ENCODE measurements around the gene SORBS1. TPM values are rescaled to one million over a fixed set of nuclear protein-coding genes. Genes with fewer than 3 reads are reported as not detected.

Gene SORBS1
- total and polyA plus RNA-seq, 8 donors, result 11.4 to 25.6 (median 16.8) TPM

- H3K4me1 ChIP-seq, result peaks cover 0 to 5% (median 0%) of the 10 kb centered on the region in 3 donors
- no peak for TF ChIP-seq CTCF (IDR thresholded peaks at IDR 0.05)
- intact Hi-C loops (cut with DNase I), result no loop called here
Measured at GRCh38 chr10:95330966-95331453, 230.2 kb downstream of the SORBS1 start.

GRCh38 chr10:95329296-95329695 is 231.9 kb downstream of the SORBS1 start:
- DNase-seq, result no peak
- Histone ChIP-seq H3K27ac (no peak overlapping the region), H3K4me3 (no peak overlapping the region), H3K4me1 (peaks cover 0 to 5% (median 0%) of the 10 kb centered on the region in 3 donors), H3K9me3 (no peaks in the 10 kb centered on the region), H3K27me3 (no peaks in the 10 kb centered on the region), H3K36me3 (no peaks in the 10 kb centered on the region)
- FAIRE-seq, result no peak
- WGBS, 2 donors, result 89 to 92% methylated on average over 9 of the region's 9 CpGs
- no peak for TF ChIP-seq CTCF (IDR thresholded peaks at IDR 0.05)
- ATAC-seq, result no peak
- intact Hi-C loops (cut with DNase I), result no loop called here

More at GRCh38 chr10:95330966-95331453, 230.2 kb downstream of the SORBS1 start:
- Histone ChIP-seq H3K9me3 (no peaks in the 10 kb centered on the region), H3K27ac (no peak overlapping the region), H3K36me3 (no peaks in the 10 kb centered on the region), H3K4me3 (no peak overlapping the region), H3K27me3 (no peaks in the 10 kb centered on the region)
- ATAC-seq (no peak), FAIRE-seq (no peak), DNase-seq (no peak)
- 90 to 92% methylated on average over 1 of the region's 1 CpG for WGBS, 2 donors

GRCh38 chr10:95328013-95328412 is 233.2 kb downstream of the SORBS1 start:
- intact Hi-C loops (cut with DNase I), result no loop called here
- H3K4me1 ChIP-seq, result peaks cover 0 to 5% (median 0%) of the 10 kb centered on the region in 3 donors
- DNase-seq (no peak), FAIRE-seq (no peak), ATAC-seq (no peak)
- no peak for TF ChIP-seq CTCF (IDR thresholded peaks at IDR 0.05)
- 91 to 92% methylated on average over 3 of the region's 3 CpGs for WGBS, 2 donors
- no peaks in the 10 kb centered on the region for H3K27me3 ChIP-seq
- H3K27ac ChIP-seq, result no peak overlapping the region
- no peaks in the 10 kb centered on the region for H3K9me3 ChIP-seq
- no peak overlapping the region for H3K4me3 ChIP-seq
- no peaks in the 10 kb centered on the region for H3K36me3 ChIP-seq

GRCh38 chr10:95327367-95327766 is 233.8 kb downstream of the SORBS1 start:
- TF ChIP-seq CTCF (IDR thresholded peaks at IDR 0.05), result no peak
- peak in 3 of 4 donors; percentile 57 to 79 (median 68) for ATAC-seq
- no peak overlapping the region for H3K4me3 ChIP-seq
- intact Hi-C loops (cut with DNase I), result no loop called here
- H3K36me3 ChIP-seq, result no peaks in the 10 kb centered on the region
- H3K27me3 ChIP-seq, result no peaks in the 10 kb centered on the region
- WGBS, 2 donors, result 73 to 78% methylated on average over 5 of the region's 5 CpGs
- no peak overlapping the region for H3K27ac ChIP-seq
- FAIRE-seq, result no peak
- DNase-seq, result peak in 3 of 6 donors; percentile 26 to 52 (median 41)
- no peaks in the 10 kb centered on the region for H3K9me3 ChIP-seq
- H3K4me1 ChIP-seq, result peaks cover 0 to 5% (median 0%) of the 10 kb centered on the region in 3 donors

- 95 to 98% methylated on average over 2 of the region's 2 CpGs for WGBS, 2 donors
- Histone ChIP-seq H3K9me3 (no peaks in the 10 kb centered on the region), H3K27ac (no peak overlapping the region), H3K4me1 (peaks cover 0 to 5% (median 0%) of the 10 kb centered on the region in 3 donors), H3K27me3 (no peaks in the 10 kb centered on the region), H3K4me3 (no peak overlapping the region), H3K36me3 (no peaks in the 10 kb centered on the region)
- FAIRE-seq, result no peak
- ATAC-seq, result no peak
- no peak for TF ChIP-seq CTCF (IDR thresholded peaks at IDR 0.05)
- no peak for DNase-seq
- intact Hi-C loops (cut with DNase I), result no loop called here
Measured at GRCh38 chr10:95326396-95326795, 234.8 kb downstream of the SORBS1 start.

All from pancreas (tissue), 10 donors.